ENCODE data around the gene ZNF783. TPM values are rescaled to one million over a fixed set of nuclear protein-coding genes. Genes with fewer than 3 reads are reported as not detected.

ZNF783 gene
- total RNA-seq, 4 donors from 2014 or later: 9.9 to 20.8 (median 14.4) TPM

- WGBS: 82% methylated on average over 8 of the region's 9 CpGs
- peaks cover 52% of the 10 kb centered on the region for H3K36me3 ChIP-seq
- DNase-seq (ENCODE audit: low spot score in 2 of 2): no peak
- H3K27me3 ChIP-seq: no peaks in the 10 kb centered on the region
- no peak overlapping the region for H3K4me3 ChIP-seq
- H3K27ac ChIP-seq: no peak overlapping the region
- H3K4me1 ChIP-seq: no peaks in the 10 kb centered on the region
- no peaks in the 10 kb centered on the region for H3K9me3 ChIP-seq
- TF ChIP-seq CTCF (IDR thresholded peaks at IDR 0.05): no peak
- TF ChIP-seq POLR2AphosphoS5 (IDR thresholded peaks at IDR 0.05): no peak
- TF ChIP-seq EP300 (IDR thresholded peaks at IDR 0.05): no peak
- no peak for TF ChIP-seq POLR2A (IDR thresholded peaks at IDR 0.05)
These were observed 31.3 kb downstream of the ZNF783 start for GRCh38 chr7:149293338-149293737.

GRCh38 chr7:149293946-149294633 lies 32.1 kb downstream of the ZNF783 start:
- no peak for DNase-seq (ENCODE audit: low spot score in 2 of 2)
- Histone ChIP-seq H3K27ac (no peak overlapping the region), H3K4me1 (no peaks in the 10 kb centered on the region), H3K9me3 (no peaks in the 10 kb centered on the region), H3K4me3 (no peak overlapping the region), H3K27me3 (no peaks in the 10 kb centered on the region), H3K36me3 (peaks cover 49% of the 10 kb centered on the region)
- 97% methylated on average over 8 of the region's 15 CpGs for WGBS
- TF ChIP-seq EP300 (IDR thresholded peaks at IDR 0.05): no peak
- no peak for TF ChIP-seq POLR2AphosphoS5 (IDR thresholded peaks at IDR 0.05)
- TF ChIP-seq CTCF (IDR thresholded peaks at IDR 0.05): no peak
- no peak for TF ChIP-seq POLR2A (IDR thresholded peaks at IDR 0.05)

- Histone ChIP-seq H3K4me3 (no peak overlapping the region), H3K27me3 (no peaks in the 10 kb centered on the region), H3K9me3 (no peaks in the 10 kb centered on the region), H3K4me1 (no peaks in the 10 kb centered on the region), H3K27ac (no peak overlapping the region), H3K36me3 (peaks cover 43% of the 10 kb centered on the region)
- no peak for DNase-seq (ENCODE audit: low spot score in 2 of 2)
- WGBS: 90% methylated on average over 39 of the region's 55 CpGs
- TF ChIP-seq EP300 (IDR thresholded peaks at IDR 0.05) (no peak), POLR2AphosphoS5 (IDR thresholded peaks at IDR 0.05) (no peak), POLR2A (IDR thresholded peaks at IDR 0.05) (no peak), CTCF (IDR thresholded peaks at IDR 0.05) (no peak)
These were observed 32.9 kb downstream of the ZNF783 start for GRCh38 chr7:149294634-149295480.

GRCh38 chr7:149295481-149295850 lies 33.5 kb downstream of the ZNF783 start:
- H3K27me3 ChIP-seq: no peaks in the 10 kb centered on the region
- 100% methylated on average over 2 of the region's 6 CpGs for WGBS
- no peaks in the 10 kb centered on the region for H3K4me1 ChIP-seq
- H3K9me3 ChIP-seq: no peaks in the 10 kb centered on the region
- H3K36me3 ChIP-seq: peaks cover 42% of the 10 kb centered on the region
- no peak for DNase-seq (ENCODE audit: low spot score in 2 of 2)
- TF ChIP-seq POLR2A (IDR thresholded peaks at IDR 0.05) (no peak), POLR2AphosphoS5 (IDR thresholded peaks at IDR 0.05) (no peak), CTCF (IDR thresholded peaks at IDR 0.05) (no peak), EP300 (IDR thresholded peaks at IDR 0.05) (no peak)
- no peak overlapping the region for H3K27ac ChIP-seq
- no peak overlapping the region for H3K4me3 ChIP-seq

- H3K27me3 ChIP-seq: no peaks in the 10 kb centered on the region
- no peaks in the 10 kb centered on the region for H3K4me1 ChIP-seq
- TF ChIP-seq POLR2A (IDR thresholded peaks at IDR 0.05): no peak
- TF ChIP-seq EP300 (IDR thresholded peaks at IDR 0.05): no peak
- no peak for TF ChIP-seq POLR2AphosphoS5 (IDR thresholded peaks at IDR 0.05)
- TF ChIP-seq CTCF (IDR thresholded peaks at IDR 0.05): no peak
- no peak overlapping the region for H3K27ac ChIP-seq
- whole genome bisulfite sequencing: 90% methylated on average over 4 of the region's 4 CpGs
- H3K36me3 ChIP-seq: peaks cover 34% of the 10 kb centered on the region
- no peak for DNase-seq (ENCODE audit: low spot score in 2 of 2)
- H3K4me3 ChIP-seq: no peak overlapping the region
- H3K9me3 ChIP-seq: no peaks in the 10 kb centered on the region
These were observed 34.4 kb downstream of the ZNF783 start for GRCh38 chr7:149296368-149296767.

All from suprapubic skin (tissue), 4 donors.